T follicular helper cell (primary cell): ENCODE measurements around the gene PPP4C.

Source experiments
- DNase-seq: peaks from one replicate; pipeline ENCODE4 v3.0.0-alpha.2; 2020; ENCODE audit warnings: low read depth

Gene PPP4C

DNA sequence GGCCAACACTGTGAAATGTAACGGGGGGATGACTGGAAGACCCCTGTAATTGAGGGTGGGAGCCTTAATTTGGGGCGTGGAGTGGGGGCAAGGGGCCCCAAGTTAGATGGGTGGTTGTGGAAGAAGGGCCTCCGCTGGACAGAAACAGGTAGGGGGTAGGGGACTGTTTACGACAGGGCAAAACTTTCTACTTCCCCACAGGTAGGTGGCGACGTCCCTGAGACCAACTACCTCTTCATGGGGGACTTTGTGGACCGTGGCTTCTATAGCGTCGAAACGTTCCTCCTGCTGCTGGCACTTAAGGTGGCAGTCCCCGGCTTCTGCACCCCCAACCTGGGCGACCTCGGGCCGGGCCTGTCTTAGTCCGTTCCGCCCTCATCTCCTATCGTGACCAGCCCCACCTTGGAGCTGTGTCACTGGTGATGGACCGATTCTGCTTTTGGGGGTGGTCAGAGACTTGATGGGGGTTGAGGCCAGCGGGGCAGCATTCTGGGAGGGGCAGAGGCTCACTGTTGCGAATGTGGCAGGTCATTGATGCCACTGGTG is 6.8 kb downstream of the PPP4C start:
- no peak for DNase-seq

DNA sequence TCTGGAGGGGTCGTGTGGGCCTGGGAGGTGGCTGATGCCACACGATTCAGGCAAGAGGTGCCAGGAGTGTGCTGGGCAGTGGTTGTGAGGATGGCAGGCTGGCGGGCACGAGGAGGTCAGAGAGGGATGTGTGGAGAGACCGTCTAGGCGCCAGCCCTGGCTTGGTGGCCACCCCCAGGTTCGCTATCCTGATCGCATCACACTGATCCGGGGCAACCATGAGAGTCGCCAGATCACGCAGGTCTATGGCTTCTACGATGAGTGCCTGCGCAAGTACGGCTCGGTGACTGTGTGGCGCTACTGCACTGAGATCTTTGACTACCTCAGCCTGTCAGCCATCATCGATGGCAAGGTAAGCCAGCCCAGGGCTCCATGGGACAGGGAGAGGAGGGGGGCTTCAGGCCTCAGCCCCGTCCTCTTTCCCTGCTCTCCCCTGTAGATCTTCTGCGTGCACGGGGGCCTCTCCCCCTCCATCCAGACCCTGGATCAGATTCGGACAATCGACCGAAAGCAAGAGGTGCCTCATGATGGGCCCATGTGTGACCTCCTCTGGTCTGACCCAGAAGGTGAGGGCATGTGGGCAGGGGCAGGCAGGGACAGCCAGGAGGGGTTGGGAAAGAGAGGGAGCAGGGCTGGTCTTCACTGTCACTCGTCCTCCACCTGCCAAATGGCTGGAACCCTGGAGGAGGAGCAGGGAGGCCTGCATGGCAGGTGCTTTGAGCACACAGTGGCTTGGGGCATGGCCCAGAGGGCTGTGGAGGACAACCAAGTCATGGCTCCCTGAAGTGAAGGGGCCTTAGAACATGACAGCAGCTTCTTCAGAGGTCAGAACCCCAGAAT is 7.6 kb downstream of the PPP4C start:
- no peak for DNase-seq

GRCh38 chr16:30084096-30084815 is 8.5 kb downstream of the PPP4C start:
- DNase-seq, result no peak

DNA sequence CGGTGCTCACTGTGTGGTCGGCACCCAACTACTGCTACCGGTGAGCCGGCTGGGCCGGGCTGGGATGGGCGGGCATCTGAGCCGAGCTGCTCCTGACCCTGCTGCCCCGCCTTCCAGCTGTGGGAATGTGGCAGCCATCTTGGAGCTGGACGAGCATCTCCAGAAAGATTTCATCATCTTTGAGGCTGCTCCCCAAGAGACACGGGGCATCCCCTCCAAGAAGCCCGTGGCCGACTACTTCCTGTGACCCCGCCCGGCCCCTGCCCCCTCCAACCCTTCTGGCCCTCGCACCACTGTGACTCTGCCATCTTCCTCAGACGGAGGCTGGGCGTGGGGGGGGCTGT is 9.0 kb downstream of the PPP4C start:
- no peak for DNase-seq

DNA sequence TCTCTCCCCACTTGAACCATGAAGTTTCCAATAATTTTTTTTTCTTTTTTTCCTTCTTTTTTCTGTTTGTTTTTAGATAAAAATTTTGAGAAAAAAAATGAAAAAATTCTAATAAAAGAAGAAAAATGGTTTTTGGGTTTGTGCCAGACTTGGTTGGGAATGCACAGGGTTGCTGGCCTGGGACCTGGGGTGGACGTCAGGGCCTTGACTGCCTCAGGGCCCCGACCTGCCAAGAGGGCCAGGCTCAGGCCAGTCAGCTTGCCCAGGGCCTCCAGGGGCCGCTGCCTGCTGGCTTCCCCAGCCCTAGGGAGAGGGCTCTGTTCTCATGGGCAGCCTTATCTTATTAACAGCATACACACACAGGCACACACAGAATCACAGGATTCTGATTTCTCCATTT is 9.5 kb downstream of the PPP4C start:
- DNase-seq, result no peak

DNA sequence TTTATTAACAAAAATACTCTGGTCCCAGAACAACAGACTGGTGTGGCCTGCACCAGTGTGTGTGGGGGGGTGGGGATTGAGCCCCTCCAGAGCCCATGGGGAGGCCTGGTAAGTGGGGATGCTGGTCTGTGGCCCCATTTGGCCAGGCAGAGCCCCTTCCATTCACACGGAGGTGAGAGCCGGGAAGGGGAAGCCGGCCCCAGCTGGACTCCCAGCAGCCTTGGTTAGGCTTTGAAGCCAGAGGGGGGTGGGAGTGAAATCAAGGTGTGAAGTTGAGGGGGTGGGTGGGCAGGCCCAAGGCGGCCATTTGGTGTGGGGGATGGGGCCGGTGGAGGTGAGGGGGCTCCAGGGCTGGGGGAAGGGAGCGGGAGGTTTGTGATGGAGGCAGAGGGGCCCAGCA is 10.0 kb downstream of the PPP4C start:
- DNase-seq, result no peak

DNA sequence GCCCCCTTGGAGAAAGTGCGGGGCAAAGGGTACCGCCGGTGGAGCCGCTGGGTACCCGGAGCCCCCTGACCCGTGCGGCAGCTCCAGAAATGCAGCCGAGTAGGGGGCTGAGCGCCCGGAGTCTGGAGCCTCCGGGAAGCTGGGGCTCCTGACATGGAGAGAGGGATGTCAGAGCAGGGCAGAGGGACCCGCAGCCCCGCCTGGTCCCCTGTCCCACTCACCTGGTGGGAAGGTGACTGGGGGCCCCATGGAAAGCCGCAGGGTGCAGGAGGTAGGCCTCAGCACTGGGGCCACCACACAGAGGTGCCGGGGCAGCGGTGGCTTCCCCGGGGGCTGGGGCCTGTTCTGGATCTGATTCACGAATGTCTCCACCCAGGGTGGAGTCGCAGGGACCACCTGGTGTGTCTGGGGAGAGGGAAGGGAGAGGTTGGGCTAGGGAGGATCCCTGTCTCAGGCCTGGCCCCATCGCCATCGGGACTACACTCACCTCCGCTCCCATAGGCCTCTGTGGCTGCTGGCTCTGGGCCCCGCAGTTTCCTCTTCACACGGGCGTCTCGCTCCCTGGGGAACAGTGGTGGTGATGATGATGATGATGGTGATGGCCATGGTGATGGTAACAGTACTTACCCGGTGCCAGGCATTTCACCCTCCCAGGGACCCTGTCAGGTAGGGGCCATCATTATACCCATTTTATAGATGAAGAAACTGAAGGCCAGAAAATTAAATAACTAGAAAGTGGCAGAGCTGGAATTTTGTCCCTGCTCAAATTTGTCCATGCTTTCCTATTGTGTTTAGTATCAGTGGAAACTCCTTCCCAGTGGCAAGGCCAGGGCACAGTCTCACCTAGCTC is 10.7 kb downstream of the PPP4C start:
- no peak for DNase-seq

GRCh38 chr16:30087181-30087898 is 11.5 kb downstream of the PPP4C start:
- DNase-seq, result no peak

DNA sequence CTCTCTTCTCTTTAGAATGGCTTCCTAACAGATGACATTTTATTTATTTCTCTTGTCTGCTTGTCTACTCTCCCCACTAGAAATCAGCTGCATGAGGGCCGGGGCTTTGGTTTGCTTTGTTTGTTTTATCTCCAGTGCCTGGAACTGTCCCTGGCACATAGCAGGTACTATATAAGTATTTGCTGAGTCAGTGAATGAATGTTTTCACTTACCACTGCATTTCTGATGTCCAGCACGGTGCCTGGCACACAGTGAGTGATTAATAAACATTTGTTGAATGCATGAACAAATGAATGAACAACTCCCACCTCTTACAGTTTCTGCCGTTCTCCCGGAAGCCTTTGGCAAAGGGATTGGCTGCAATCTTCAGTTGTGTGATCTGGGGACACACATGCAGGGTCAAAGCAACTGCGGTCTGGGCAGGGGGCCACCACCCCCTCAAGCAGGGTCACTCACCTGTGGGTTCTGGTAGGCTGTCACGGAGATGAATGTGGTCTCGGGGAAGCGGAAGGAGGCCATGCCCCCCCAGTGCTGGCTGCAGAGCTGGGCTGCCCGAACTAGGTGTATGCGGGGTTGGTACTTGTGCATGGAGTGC is 12.5 kb downstream of the PPP4C start:
- DNase-seq, result no peak

- DNase-seq, result no peak
These were observed 13.2 kb downstream of the PPP4C start for GRCh38 chr16:30088832-30089624.

GRCh38 chr16:30090610-30091331 is 15.0 kb downstream of the PPP4C start:
- no peak for DNase-seq

DNA sequence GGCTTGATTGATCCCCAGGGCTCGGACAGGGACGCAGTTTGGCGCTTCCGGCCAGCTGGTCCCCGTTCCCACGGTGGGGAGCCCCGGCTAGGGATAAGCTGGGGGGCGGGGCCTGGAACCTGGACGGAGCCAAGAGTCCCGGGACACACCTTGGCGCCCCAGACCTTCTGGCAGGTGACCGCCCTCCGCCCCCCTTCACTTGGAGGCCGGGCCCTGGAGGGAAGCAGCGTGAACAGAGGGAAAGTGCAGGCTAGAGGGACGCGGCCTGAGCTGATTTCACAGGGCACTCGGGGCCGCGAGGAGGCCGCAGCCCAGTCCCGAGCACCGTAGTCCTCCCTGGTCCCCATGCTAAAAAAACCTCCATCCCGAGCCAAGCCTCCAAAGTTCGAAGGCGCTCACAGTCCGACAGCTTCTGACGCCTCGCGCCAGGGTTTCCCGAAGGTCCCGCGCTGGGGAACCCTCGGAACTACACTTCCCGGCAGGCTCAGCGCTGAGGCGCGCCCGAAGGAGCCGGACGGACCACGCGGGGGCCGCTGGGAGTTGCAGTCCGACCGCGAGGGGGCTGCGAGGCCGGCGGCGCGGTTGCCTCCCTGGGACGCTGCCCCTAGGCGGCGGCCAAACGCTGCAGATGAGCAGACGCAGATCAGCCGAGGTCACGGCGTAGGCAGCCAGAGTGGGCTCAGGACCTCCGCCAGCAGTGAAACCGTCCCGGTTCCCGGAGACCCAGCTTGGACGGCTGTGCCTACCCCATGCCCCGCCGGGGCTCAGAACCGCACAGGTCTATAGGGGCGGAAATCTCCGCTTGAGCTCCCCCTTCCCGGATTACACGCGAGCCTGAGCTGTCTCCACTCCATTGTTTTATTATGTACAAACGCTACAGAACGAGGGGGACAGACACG is 15.9 kb downstream of the PPP4C start, which contains the start of gene TBX6:
TSS of gene TBX6 (minus strand) at position 451 of the 899 bp plus-strand sequence. CDS start 731 bp downstream, outside the sequence.
- peak; percentile 90 for DNase-seq

GRCh38 chr16:30092373-30093010 is 16.7 kb downstream of the PPP4C start:
- no peak for DNase-seq

DNA sequence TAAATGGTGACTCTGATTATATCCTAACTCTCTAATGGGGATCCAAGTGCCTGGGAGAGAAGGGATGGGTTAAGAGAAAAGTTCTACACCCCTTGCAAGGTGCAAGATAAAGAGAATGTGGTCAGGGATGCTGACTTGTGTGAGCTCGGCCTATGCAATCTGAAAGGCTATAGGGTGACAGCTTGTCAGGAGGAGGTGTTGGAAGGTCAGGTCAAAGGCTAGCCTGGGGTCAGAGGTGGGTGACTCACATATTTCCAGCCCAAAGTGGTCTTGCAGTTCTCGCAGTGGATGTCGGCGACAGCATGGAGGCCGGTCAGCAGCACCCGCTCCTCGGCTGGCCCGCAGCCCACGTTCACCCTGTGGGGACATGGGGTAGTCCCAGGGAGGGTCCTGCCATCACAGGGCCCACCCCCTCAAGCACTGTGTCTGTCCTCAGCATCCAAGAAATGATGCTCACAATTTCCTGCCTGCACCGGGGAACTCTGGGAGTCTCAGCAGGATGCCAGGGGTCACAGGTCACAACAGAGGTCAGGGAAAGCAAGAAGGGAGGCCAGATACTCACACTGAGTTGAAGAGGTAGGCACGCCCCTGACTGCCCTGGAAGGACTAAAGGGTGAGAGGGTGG is 18.9 kb downstream of the PPP4C start:
- no peak for DNase-seq

- no peak for DNase-seq
These were observed 19.6 kb downstream of the PPP4C start for GRCh38 chr16:30095166-30096078.

DNA sequence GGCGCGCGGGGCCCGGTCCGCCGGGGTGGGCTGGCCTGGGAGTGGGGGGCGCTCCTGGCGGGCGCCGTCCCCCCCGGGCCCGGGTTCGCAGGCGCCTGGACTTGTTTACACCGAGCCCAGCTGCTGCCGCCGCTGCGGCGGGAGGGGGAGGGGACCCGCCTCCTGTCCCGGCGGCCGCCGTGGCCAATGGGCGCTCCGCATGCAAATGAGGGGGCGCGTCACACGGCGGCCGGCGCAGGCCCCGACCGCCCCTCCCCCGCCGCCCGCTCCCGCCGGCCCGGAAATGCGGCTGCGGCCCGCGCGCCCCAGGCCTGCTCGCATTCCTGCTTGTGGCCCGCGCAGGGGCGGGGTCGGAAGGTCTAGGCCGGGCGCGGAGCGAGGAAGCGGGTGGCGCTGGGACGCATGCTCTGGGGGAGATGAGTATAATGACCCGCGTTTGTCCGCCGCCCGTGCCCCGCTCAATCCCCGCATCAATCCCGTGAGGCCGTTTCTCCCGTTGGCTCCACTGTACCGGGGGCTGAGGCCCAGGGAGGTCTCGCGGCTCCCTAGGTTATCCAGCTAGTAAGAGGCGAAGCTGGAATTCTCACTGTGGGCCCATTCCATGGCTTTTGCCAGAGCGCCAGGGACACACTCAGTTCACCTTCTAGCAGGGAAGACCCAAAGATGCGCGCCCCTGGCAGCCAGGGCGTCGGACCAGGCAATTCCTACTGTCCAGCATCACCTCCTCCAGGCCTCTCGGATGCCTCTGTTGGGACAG is 20.5 kb downstream of the PPP4C start, which contains the start of gene YPEL3:
TSS of gene YPEL3 (minus strand) at position 109 of the 757 bp plus-strand sequence. CDS start 731 bp downstream, outside the sequence.
- peak; percentile 85 for DNase-seq
